SK-N-MC (cell line): ENCODE measurements around the gene ARRDC3.

Experiments used
- DNase-seq: peaks from one replicate; pipeline ENCODE4 v3.0.0-alpha.2; 2011; ENCODE audit warnings: low read depth, low spot score
- H3K27ac ChIP-seq: fragments of 200-600 bp; sonication (generic); 2 replicates; pipeline ENCODE4 v1.5.1; 2016; ENCODE audit warnings: mixed run types
- H3K36me3 ChIP-seq: fragments of 200-600 bp; sonication (generic); 2 replicates; pipeline ENCODE4 v1.6.1; 2017; ENCODE audit warnings: antibody characterized with exemption, low read length, mixed read lengths; ENCODE audit not compliant: insufficient read depth
- H3K4me3 ChIP-seq: fragments of 200-600 bp; sonication (generic); 2 replicates; pipeline ENCODE4 v1.5.1; 2016
- H3K9ac ChIP-seq: fragments of 200-600 bp; sonication (generic); 2 replicates; pipeline ENCODE4 v1.8.0; 2017; ENCODE audit warnings: mixed run types, mixed read lengths; ENCODE audit not compliant: insufficient read length
- H3K9me3 ChIP-seq: fragments of 200-600 bp; sonication (generic); 2 replicates; pipeline ENCODE4 v1.6.1; 2017; ENCODE audit warnings: low read depth, mild to moderate bottlenecking, antibody characterized with exemption, low read length, moderate library complexity, mixed read lengths
- EZH2 ChIP-seq: fragments of 200-600 bp; sonication (generic); IDR thresholded peaks from one replicate; pipeline ENCODE4 v1.6.1; 2017; ENCODE audit warnings: antibody characterized with exemption
- FOXP2 ChIP-seq: optimal IDR thresholded peaks from 2 replicates; pipeline ENCODE3; 2011; ENCODE audit warnings: mild to moderate bottlenecking, moderate library complexity; ENCODE audit not compliant: insufficient read depth; ENCODE audit errors: extremely low read length, control extremely low read depth
- POLR2AphosphoS5 ChIP-seq: IDR thresholded peaks from 2 replicates; pipeline ENCODE4 v1.6.1; 2012; ENCODE audit warnings: mild to moderate bottlenecking, low read depth, low read length, borderline replicate concordance

ARRDC3 gene

GRCh38 chr5:91367908-91368648 lies 15.0 kb downstream of the ARRDC3 start:
- peaks cover 51% of the 10 kb centered on the region for H3K36me3 ChIP-seq
- no peaks in the 10 kb centered on the region for H3K9me3 ChIP-seq
- no peak for DNase-seq
- no peak overlapping the region for H3K4me3 ChIP-seq
- H3K9ac ChIP-seq: no peak overlapping the region
- TF ChIP-seq EZH2 (no peak), FOXP2 (no peak), POLR2AphosphoS5 (no peak; the same call in 1 of the 2 replicates)
- H3K27ac ChIP-seq: no peak overlapping the region; the same call in none of the 2 replicates

- Histone ChIP-seq H3K36me3 (peaks cover 44% of the 10 kb centered on the region), H3K27ac (no peak overlapping the region), H3K4me3 (no peak overlapping the region), H3K9ac (no peak overlapping the region), H3K9me3 (no peaks in the 10 kb centered on the region; the same call in 1 of the 2 replicates)
- TF ChIP-seq POLR2AphosphoS5 (no peak), FOXP2 (no peak), EZH2 (no peak)
- no peak for DNase-seq
Observed at GRCh38 chr5:91367344-91367743, 15.8 kb downstream of the ARRDC3 start.

GRCh38 chr5:91366551-91366950 lies 16.6 kb downstream of the ARRDC3 start:
- no peak overlapping the region for H3K4me3 ChIP-seq
- no peak for DNase-seq
- H3K36me3 ChIP-seq: peaks cover 36% of the 10 kb centered on the region
- H3K9ac ChIP-seq: no peak overlapping the region
- H3K9me3 ChIP-seq: no peaks in the 10 kb centered on the region; the same call in 1 of the 2 replicates
- TF ChIP-seq FOXP2: no peak
- TF ChIP-seq POLR2AphosphoS5: peak; percentile 21; the same call in 1 of the 2 replicates
- no peak overlapping the region for H3K27ac ChIP-seq

GRCh38 chr5:91365498-91365897 lies 17.6 kb downstream of the ARRDC3 start:
- no peak for DNase-seq
- no peak overlapping the region for H3K27ac ChIP-seq
- TF ChIP-seq EZH2 (no peak), POLR2AphosphoS5 (no peak), FOXP2 (no peak)
- no peak overlapping the region for H3K9ac ChIP-seq
- peaks cover 25% of the 10 kb centered on the region for H3K36me3 ChIP-seq
- peaks cover 4% of the 10 kb centered on the region; the same call in 1 of the 2 replicates for H3K9me3 ChIP-seq
- H3K4me3 ChIP-seq: no peak overlapping the region

- peak; percentile 81 for DNase-seq
Observed at GRCh38 chr5:91362935-91363334, 20.2 kb downstream of the ARRDC3 start.

GRCh38 chr5:91361790-91362189 lies 21.3 kb downstream of the ARRDC3 start:
- TF ChIP-seq POLR2AphosphoS5 (no peak), EZH2 (no peak), FOXP2 (no peak)
- H3K36me3 ChIP-seq: no peaks in the 10 kb centered on the region; the same call in 1 of the 2 replicates
- H3K4me3 ChIP-seq: no peak overlapping the region
- DNase-seq: no peak
- H3K27ac ChIP-seq: no peak overlapping the region
- H3K9me3 ChIP-seq: peaks cover 4% of the 10 kb centered on the region; the same call in 1 of the 2 replicates
- no peak overlapping the region for H3K9ac ChIP-seq

More at GRCh38 chr5:91362935-91363334, 20.2 kb downstream of the ARRDC3 start:
- TF ChIP-seq POLR2AphosphoS5: peak; percentile 23; the same call in 1 of the 2 replicates
- no peak for TF ChIP-seq EZH2
- Histone ChIP-seq H3K4me3 (peak overlapping the region; percentile 37), H3K36me3 (peaks cover under 1% of the 10 kb centered on the region), H3K9ac (no peak overlapping the region), H3K9me3 (peaks cover 4% of the 10 kb centered on the region; the same call in 1 of the 2 replicates), H3K27ac (peak overlapping the region; percentile 65)

GRCh38 chr5:91361055-91361701 lies 21.9 kb downstream of the ARRDC3 start:
- TF ChIP-seq FOXP2: no peak
- Histone ChIP-seq H3K4me3 (no peak overlapping the region), H3K9me3 (peaks cover 4% of the 10 kb centered on the region; the same call in 1 of the 2 replicates), H3K9ac (no peak overlapping the region), H3K27ac (no peak overlapping the region), H3K36me3 (no peaks in the 10 kb centered on the region; the same call in 1 of the 2 replicates)
- DNase-seq: no peak

- Histone ChIP-seq H3K4me3 (no peak overlapping the region), H3K9ac (no peak overlapping the region), H3K9me3 (peaks cover 4% of the 10 kb centered on the region; the same call in 1 of the 2 replicates), H3K36me3 (no peaks in the 10 kb centered on the region; the same call in 1 of the 2 replicates), H3K27ac (no peak overlapping the region)
- TF ChIP-seq FOXP2 (no peak), POLR2AphosphoS5 (no peak), EZH2 (no peak)
- no peak for DNase-seq
Observed at GRCh38 chr5:91359962-91360609, 23.0 kb downstream of the ARRDC3 start.
